ENCODE results near the gene SHC3. TPM values are rescaled to one million over a fixed set of nuclear protein-coding genes. Genes with fewer than 3 reads are reported as not detected.

The SHC3 gene
- total and polyA plus RNA-seq, 9 of the 15 experiments (the other 6 are each of a cell fraction or from before 2014, with no cell fraction given): not detected

DNA sequence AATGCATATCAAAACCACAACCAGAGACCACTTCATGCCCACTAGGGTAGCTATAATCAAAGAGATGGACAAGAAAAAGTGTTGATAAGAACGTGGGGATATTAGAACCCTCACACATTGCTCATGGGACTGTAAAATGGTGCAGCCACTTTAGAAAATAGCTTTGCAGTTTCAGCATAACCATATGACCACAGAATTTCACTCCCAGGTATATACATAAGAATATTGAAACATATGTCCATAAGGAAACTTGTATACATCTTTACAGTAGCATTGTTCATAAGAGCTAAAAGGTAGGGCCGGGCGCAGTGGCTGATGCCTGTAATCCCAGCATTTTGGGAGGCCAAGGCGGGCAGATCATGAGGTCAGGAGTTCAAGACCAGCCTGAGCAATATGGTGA is 131.0 kb downstream of the SHC3 start:
- Histone ChIP-seq H3K79me2 (ENCODE audit: control insufficient read depth, insufficient read depth, low read length) (no peaks in the 10 kb centered on the region), H3K4me2 (ENCODE audit: insufficient read depth, low read length) (no peak overlapping the region), H3K27me3 (ENCODE audit: control insufficient read depth in 2 of 2, insufficient read depth in 2 of 2, low read length in 2 of 2) (peaks cover 0 to 10% of the 10 kb centered on the region in 2 experiments; a peak in 1 of 5 replicates), H4K20me1 (replicated peaks; ENCODE audit: control insufficient read depth, insufficient read depth, low read length) (no peaks in the 10 kb centered on the region), H3K9me1 (ENCODE audit: control insufficient read depth, insufficient read depth, low read length) (no peaks in the 10 kb centered on the region), H3K9ac (ENCODE audit: insufficient read depth in 1 of 2, low read depth in 2 of 2, low read length in 2 of 2) (no peak overlapping the region), H2AFZ (ENCODE audit: low read depth, low read length) (no peak overlapping the region), H3K27ac (ENCODE audit: extremely low read depth, low read depth, low read length) (no peak overlapping the region), H3K4me3 (no peak overlapping the region), H3K4me1 (replicated peaks in 1 of 2; ENCODE audit: control insufficient read depth in 2 of 2, insufficient read depth in 2 of 2, low read length in 2 of 2) (no peaks in the 10 kb centered on the region; a peak in 2 of 5 replicates), H3K36me3 (ENCODE audit: control insufficient read depth, insufficient read depth, low read length) (no peaks in the 10 kb centered on the region), H3K9me3 (replicated peaks; ENCODE audit: control insufficient read depth, insufficient read depth, low read depth, low read length) (no peaks in the 10 kb centered on the region)
- no peak for DNase-seq (ENCODE audit: extremely low read depth in 1 of 4, low spot score in 3 of 4)
- ATAC-seq: no peak
- no peak for FAIRE-seq
- BruUV-seq (replicated peaks): no TSS peak
- ChIA-PET POLR2A (interaction anchor here (0.6 kb wide), 1 partner anchor 260 kb away, joined by 3 read pairs; no protein-coding TSS in a partner anchor), CTCF (ENCODE audit: low intra/inter-chr PET ratio) (no interaction called here)
- in situ Hi-C loops (cut with MboI): no loop called here
- 10% methylated on average over 4 of the region's 4 CpGs for WGBS (ENCODE audit: insufficient coverage, low coverage, missing lambda C conversion rate)
- no peak for TF ChIP-seq ZNF592 (IDR thresholded peaks at IDR 0.05)
- TF ChIP-seq MEF2D (tag; conservative IDR thresholded peaks at IDR 0.05; ENCODE audit: low read depth): no peak
- no peak for TF ChIP-seq RBM39 (optimal IDR thresholded peaks at IDR 0.05; ENCODE audit: low read depth, low read length)
- no peak for TF ChIP-seq PTRF (tag; IDR thresholded peaks at IDR 0.05)
- no peak for TF ChIP-seq RFX7 (CRISPR knock-in tag; IDR thresholded peaks at IDR 0.05)
- no peak for TF ChIP-seq ZNF695 (CRISPR knock-in tag; IDR thresholded peaks at IDR 0.05)
- no peak for TF ChIP-seq MIER1 (IDR thresholded peaks at IDR 0.05; ENCODE audit: low read depth)
- no peak for TF ChIP-seq TRIM28 (IDR thresholded peaks at IDR 0.05)
- no peak for TF ChIP-seq SMAD3 (CRISPR knock-in tag; conservative IDR thresholded peaks at IDR 0.05)
- no peak for TF ChIP-seq STAG1 (CRISPR knock-in tag; IDR thresholded peaks at IDR 0.05; ENCODE audit: borderline replicate concordance)
- TF ChIP-seq SAP30 (IDR thresholded peaks at IDR 0.05; ENCODE audit: borderline replicate concordance, insufficient read depth, low read depth, low read length, poor library complexity, severe bottlenecking): no peak
- no peak for TF ChIP-seq TBL1XR1 (IDR thresholded peaks at IDR 0.05; ENCODE audit: low read length in 2 of 2)
- TF ChIP-seq ZNF316 (IDR thresholded peaks at IDR 0.05): no peak
- TF ChIP-seq ZNF408 (CRISPR knock-in tag; IDR thresholded peaks at IDR 0.05; ENCODE audit: low read depth): no peak
- TF ChIP-seq MEIS2 (IDR thresholded peaks at IDR 0.05; ENCODE audit: partially characterized antibody): no peak
- TF ChIP-seq ZNF253 (CRISPR knock-in tag; conservative IDR thresholded peaks at IDR 0.05): no peak
- no peak for TF ChIP-seq GATAD2A (IDR thresholded peaks at IDR 0.05)
- TF ChIP-seq ZNF644 (tag; IDR thresholded peaks at IDR 0.05; ENCODE audit: low read depth): no peak
- no peak for TF ChIP-seq ZKSCAN8 (CRISPR knock-in tag; IDR thresholded peaks at IDR 0.05)
- intact Hi-C loops (cut with micrococcal nuclease): no loop called here
